PC-9 (cell line): ENCODE results near the gene KLRG1.

Experiments used
- CTCF ChIP-seq: fragments of 200-600 bp; sonication (generic); conservative IDR thresholded peaks from 2 replicates; pipeline ENCODE4 v1.6.1; 2017; ENCODE audit warnings: mixed run types, antibody characterized with exemption, mild to moderate bottlenecking, moderate library complexity
- EZH2 ChIP-seq: fragments of 200-600 bp; sonication (generic); IDR thresholded peaks from 2 replicates; pipeline ENCODE4 v1.8.0; 2017; ENCODE audit warnings: antibody characterized with exemption, low read depth

- TF ChIP-seq CTCF (no peak), EZH2 (no peak)
These were observed 43.0 kb downstream of the KLRG1 start for GRCh38 chr12:9032202-9032964.
